Activated CD4-positive, CD25-positive, alpha-beta regulatory T cell (primary cell): ENCODE results near the gene UBXN6.

Experiments used
- DNase-seq, 4 experiments: peaks; one replicate each; lab custom pipeline; 2025; lab: John Stamatoyannopoulos, UW

UBXN6 gene

GRCh38 chr19:4442819-4443146, 14.8 kb downstream of the UBXN6 start:
- no peak for DNase-seq

GRCh38 chr19:4441994-4442818, 15.4 kb downstream of the UBXN6 start:
- DNase-seq, result no peak

- DNase-seq, result no peak
These were observed 18.4 kb downstream of the UBXN6 start for GRCh38 chr19:4439243-4439642.

- DNase-seq, result no peak
These were observed 20.5 kb downstream of the UBXN6 start for GRCh38 chr19:4437103-4437502.

- no peak for DNase-seq
These were observed 21.4 kb downstream of the UBXN6 start for GRCh38 chr19:4436231-4436630.

GRCh38 chr19:4434391-4434790, 23.2 kb downstream of the UBXN6 start:
- no peak for DNase-seq

GRCh38 chr19:4432918-4433506, 24.6 kb downstream of the UBXN6 start:
- no peak for DNase-seq

- DNase-seq, result no peak
These were observed 25.6 kb downstream of the UBXN6 start for GRCh38 chr19:4431808-4432674.

- no peak for DNase-seq
These were observed 26.3 kb downstream of the UBXN6 start for GRCh38 chr19:4431296-4431695.

GRCh38 chr19:4430760-4431159, 26.8 kb downstream of the UBXN6 start:
- no peak for DNase-seq

- no peak for DNase-seq
These were observed 27.8 kb downstream of the UBXN6 start for GRCh38 chr19:4429771-4430171.

- DNase-seq, result no peak
These were observed 28.3 kb downstream of the UBXN6 start for GRCh38 chr19:4429256-4429655.

GRCh38 chr19:4428326-4428975, 29.1 kb downstream of the UBXN6 start:
- no peak for DNase-seq

- DNase-seq, result no peak
These were observed 32.1 kb downstream of the UBXN6 start for GRCh38 chr19:4425537-4425936.

GRCh38 chr19:4423416-4424126, 34.0 kb downstream of the UBXN6 start:
- DNase-seq, result no peak

GRCh38 chr19:4416268-4416667, 41.3 kb downstream of the UBXN6 start:
- DNase-seq, result no peak

GRCh38 chr19:4415352-4415751, 42.2 kb downstream of the UBXN6 start:
- DNase-seq, result no peak

- DNase-seq, result no peak
These were observed 42.7 kb downstream of the UBXN6 start for GRCh38 chr19:4414800-4415321.

- no peak for DNase-seq
These were observed 43.3 kb downstream of the UBXN6 start for GRCh38 chr19:4414144-4414799.

GRCh38 chr19:4413588-4413987, 44.0 kb downstream of the UBXN6 start:
- no peak for DNase-seq
